Activated T-helper 1 cell treated with Interleukin-2 at 50 U/mL for 16 hours (primary cell): ENCODE data around the gene PRDX6.
"Not testable (repeated sequence)": the region's sequence is repeated elsewhere in the genome, so short reads cannot be mapped to it uniquely, and the experiment has no call there.

ENCODE experiments used
- DNase-seq: peaks from one replicate; pipeline ENCODE4 v3.0.0-alpha.2; 2020; ENCODE audit warnings: low read depth

PRDX6 gene

GRCh38 chr1:173467426-173467825, 9.7 kb upstream of the PRDX6 start:
- DNase-seq = no peak

- no peak for DNase-seq
These were observed 7.5 kb upstream of the PRDX6 start for GRCh38 chr1:173469656-173470055.

DNA sequence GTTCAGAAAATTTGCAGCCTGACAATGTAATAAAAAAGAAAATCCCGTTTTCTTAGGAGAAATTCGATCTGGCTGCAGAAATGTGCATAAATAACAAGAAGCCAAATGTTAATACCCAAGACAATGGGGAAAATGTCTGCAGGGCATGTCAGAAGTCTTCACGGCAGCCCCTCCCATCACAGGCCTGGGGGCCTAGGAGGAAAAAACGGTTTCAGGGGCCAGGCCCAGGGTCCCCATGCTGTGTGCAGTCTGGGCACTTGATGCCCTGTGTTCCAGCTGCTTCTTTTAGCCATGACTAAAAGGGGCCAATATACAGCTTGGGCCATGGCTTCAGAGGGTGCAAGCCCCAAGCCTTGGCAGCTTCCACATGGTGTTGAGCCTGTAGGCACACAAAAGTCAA, 6.5 kb upstream of the PRDX6 start:
- no peak for DNase-seq

DNA sequence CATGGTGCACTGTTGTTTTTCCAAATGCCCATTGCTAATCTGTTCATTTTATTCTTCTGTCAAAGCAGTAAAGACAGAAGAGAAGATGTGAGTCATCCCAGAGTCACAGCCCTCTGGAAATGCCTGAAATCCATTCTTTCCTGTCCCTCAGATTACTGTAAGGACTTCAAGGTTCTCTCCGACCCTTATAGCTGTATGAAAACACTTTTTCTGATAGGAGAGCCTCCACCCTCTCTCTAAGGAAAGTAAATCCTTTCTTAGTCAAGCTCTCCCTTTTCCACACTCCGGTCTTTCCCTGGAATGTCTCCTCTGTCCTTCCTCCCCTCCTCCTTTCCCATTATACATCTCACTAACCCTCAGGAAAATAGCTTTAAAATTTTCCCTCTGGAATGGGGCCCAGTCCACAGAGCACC, 3.5 kb upstream of the PRDX6 start:
- no peak for DNase-seq

- no peak for DNase-seq
These were observed 2.9 kb upstream of the PRDX6 start for GRCh38 chr1:173474097-173474779.

DNA sequence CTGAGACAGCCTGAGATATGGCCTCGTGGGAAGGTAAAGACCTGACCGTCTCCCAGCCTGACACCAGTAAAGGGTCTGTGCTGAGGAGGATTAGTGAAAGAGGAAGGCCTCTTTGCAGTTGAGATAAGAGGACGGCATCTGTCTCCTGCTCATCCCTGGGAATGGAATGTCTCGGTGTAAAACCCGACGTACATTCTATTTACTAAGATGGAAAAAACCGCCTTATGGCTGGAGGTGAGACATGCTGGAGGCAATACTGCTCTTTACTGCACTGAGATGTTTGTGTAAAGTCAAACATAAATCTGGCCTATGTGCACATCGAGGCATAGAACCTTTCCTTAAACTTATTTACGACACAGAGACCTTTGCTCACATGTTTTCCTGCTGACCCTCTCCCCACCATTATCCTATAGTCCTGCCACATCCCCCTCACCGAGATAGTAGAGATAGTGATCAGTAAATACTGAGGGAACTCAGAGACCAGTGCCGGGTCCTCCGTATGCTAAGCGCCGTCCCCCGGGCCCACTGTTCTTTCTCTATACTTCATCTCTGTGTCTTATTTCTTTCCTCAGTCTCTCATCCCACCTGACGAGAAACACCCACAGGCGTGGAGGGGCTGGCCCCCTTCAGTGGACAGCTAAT, 2.2 kb upstream of the PRDX6 start:
- not testable (repeated sequence) for DNase-seq

DNA sequence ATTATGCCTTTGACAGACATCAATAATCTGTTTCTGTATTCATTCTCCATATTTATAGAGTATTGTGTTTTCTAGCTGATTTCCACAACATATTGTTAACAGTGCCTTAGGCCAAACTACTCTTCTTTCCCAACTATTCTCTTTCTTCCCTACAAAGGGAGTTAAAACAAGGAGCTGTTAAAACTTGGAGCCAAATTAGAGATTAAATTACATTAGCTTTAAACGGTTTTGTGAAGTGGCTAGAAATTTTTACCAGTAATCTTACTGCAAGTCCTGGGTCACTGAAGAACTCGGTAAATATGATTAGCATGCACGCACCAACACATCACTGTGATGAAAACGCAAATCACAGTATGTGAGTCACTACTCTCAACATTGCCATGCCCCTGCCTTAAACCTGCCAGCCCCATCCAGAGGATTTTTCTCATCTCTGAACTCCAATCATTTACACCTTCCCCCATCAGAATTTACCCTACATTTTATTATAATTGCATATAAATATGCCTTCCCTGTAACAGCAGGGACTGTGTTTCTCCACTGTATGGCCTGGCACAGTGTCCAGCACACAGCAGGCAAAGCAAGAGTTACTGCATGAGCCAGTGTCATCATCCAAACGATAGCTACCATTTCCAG, 1.5 kb upstream of the PRDX6 start:
- no peak for DNase-seq

DNA sequence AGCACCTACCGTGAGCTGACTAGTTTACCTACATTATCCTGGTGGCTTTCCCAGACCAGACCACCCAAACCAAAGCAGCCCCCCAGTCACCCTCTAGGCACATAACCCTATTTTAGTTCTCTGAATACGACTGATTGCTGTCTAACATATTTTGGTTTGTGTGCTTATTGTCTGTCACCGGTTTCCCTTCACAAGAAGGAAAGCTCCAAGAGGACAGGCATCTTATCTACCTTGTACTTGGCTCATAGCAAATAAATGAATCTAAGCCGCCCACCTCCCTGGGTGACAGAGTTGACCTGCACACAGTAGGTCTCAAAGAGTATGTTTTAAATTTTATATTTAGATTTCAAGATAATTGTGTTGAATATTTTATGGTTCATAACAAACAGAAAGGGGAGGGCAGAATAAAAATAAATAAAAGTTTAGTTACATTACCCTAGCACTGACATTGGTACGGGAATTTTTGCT, 904 bp upstream of the PRDX6 start:
- no peak for DNase-seq

GRCh38 chr1:173476665-173477285, 360 bp upstream of the PRDX6 start:
- DNase-seq = peak; percentile 75

GRCh38 chr1:173478094-173478674, 1.0 kb downstream of the PRDX6 start:
- DNase-seq = no peak

DNA sequence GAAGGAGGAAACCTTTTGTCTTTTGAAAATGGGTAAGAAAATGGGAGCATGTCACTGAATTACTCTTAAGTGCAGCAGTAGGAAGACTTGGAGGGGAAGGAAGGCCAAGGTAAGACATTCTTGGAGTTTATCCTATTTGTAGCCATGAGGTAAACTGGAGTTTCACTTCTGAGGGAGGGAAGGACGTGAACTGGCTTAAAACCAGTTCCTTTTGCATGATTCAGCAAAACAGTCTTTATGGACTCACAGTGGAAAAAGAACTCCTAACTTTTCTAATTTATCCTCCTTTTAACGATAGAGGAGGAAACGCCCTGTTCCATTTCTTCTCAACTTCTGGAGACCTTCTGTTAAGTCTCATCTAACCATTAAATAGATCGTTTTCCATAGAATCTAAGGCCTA, 2.5 kb downstream of the PRDX6 start:
- DNase-seq = no peak

DNA sequence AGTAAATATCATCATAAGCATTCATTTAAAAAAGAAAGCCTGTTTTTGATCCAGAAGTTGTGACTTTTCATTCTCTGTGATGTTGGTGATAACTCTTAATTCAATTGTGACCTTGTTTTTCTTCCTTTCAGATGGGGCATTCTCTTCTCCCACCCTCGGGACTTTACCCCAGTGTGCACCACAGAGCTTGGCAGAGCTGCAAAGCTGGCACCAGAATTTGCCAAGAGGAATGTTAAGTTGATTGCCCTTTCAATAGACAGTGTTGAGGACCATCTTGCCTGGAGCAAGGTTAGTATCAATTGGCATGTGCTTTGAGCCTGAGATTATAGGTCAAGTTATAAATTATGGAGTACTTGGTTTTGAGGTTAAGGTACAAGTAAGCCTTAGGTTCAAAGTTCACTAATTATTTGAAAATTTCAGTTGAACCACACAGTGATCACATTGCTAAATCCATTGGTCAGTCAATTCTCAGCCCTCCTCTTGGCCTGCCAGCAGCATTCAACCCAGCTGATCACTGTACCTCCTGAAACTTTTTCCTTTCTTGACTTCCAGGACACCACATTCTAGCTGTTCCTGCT, 4.1 kb downstream of the PRDX6 start:
- DNase-seq = no peak

DNA sequence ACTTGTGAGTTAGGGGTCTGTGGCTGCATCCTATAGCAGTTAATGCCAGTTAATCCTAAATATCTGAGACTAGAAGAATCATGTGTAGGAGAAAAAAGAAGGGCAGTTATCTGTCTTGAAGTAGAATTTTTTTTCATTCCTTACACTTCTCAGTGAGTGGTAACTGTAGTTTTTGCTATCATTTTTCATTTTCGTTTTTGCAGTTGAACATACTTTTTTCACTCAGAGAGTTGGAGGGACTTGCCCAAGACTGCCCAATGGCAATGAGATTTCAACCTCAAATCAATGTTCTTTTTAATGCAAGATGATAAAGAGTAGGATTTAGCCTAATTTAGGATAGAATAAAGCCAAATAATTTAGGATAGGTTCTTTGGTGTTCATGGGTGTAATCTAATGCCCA, 5.5 kb downstream of the PRDX6 start:
- DNase-seq = no peak

GRCh38 chr1:173484276-173484675, 7.1 kb downstream of the PRDX6 start:
- DNase-seq = no peak

GRCh38 chr1:173485401-173485800, 8.3 kb downstream of the PRDX6 start:
- no peak for DNase-seq

DNA sequence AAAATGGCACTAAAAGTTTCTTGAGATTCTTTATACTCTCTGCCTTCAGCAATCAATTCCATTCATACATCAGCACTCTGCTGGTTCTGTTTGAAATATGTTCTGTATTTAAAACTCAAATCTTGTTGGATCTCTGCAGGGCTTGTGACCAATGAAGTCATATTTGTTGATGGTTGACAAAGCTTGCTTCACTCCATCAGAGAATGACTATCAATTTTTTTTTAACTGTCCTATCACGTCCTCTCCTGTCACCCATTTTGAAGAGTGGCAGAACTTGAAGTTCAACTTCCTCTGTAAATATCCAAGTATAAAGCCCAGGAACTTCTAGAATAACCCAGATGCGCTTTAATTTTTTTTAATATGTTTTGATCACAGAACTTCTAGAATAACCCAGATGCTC, 10.9 kb downstream of the PRDX6 start:
- no peak for DNase-seq

DNA sequence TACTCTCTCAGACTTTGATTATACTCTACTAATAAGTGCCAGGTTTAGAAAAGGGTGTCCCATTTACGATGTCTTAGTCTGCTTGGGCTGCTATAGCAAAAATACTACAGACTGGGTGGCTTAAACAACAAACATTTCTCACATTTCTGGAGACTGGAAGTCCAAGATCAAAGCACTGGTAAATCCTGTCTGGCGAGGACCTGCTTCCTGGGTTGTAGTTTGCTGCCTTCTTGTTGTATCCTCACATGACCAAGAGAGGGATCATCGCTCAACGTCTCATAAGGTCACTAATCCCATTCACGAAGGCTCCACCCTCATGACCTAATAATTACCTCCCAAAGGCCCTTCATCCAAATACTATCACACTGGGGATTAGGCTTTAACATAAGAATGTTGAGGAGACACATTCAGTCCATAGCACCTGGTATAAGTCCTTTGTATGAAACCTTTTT, 12.0 kb downstream of the PRDX6 start:
- DNase-seq = no peak

DNA sequence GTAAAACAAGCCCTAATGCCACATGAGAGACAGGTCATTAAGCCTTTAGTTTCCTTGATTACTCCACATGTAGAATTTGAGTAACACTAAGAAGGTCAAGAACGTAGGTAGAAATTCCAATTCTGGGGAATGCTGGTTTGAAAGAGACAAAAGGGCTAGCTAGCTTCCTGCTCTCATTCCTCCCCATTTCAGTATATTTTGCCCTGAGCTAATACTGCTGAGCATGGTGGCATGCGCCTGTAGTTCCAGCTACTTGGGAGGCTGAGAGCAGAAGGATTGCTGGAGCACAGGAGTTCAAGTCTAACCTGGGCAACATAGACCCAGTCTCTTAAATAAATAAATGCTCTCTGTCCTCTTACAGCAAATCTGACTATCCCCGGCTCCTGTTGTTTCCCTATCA, 12.8 kb downstream of the PRDX6 start:
- no peak for DNase-seq

DNA sequence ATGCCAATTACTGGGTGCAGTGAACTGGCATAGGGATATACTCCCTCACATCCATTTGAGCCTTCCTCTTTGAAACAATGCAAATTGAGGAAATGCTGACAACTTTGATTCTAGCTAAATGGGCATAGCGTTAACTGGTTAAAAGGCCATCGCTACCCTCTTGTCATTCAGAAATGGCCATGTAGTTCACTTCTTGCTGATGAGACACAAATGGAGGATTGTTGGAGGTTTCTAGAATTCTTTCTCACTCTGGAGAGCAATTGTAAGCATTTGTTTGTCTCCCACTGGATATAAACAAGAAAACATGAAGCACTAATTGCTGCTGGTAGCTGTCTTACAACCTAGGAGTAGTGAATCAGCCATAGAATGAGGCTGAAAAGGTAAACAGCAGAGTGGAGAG, 14.4 kb downstream of the PRDX6 start:
- DNase-seq = no peak

DNA sequence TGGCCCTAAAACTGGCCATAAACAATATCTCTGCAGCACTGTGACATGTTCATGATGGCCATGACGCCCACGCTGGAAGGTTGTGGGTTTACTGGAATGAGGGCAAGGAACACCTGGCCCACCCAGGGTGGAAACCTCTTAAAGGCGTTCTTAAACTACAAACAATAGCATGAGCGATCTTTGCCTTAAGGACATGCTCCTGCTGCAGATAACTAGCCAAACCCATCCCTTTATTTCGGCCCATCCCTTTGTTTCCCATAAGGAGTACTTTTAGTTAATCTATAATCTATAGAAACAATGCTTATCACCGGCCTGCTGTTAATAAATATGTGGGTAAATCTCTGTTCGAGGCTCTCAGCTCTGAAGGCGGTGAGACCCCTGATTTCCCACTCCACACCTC, 16.0 kb downstream of the PRDX6 start:
- not testable (repeated sequence) for DNase-seq

- no peak for DNase-seq
These were observed 18.6 kb downstream of the PRDX6 start for GRCh38 chr1:173495609-173496267.
